Activated CD4-positive, alpha-beta memory T cell treated with anti-CD3 and anti-CD28 coated beads, Interleukin-2, amount 10 ng/mL, durations not matched to agents 7 days and 5 days (primary cell): ENCODE results near the gene ASCL2. TPM values are rescaled to one million over a fixed set of nuclear protein-coding genes. Genes with fewer than 3 reads are reported as not detected.
"Not testable (repeated sequence)": the region's sequence is repeated elsewhere in the genome, so short reads cannot be mapped to it uniquely, and the experiment has no call there.

Source experiments
- CTCF ChIA-PET: fragments of 350-600 bp; sonication (Branson Sonifier 250); formaldehyde crosslinking; loops from one replicate; lab custom pipeline; 2021; ENCODE audit warnings: antibody characterized with exemption, inconsistent platforms; lab: Charles Lee
- POLR2A ChIA-PET: fragments of 350-600 bp; sonication (Branson Sonifier 250); formaldehyde crosslinking; loops from one replicate; lab custom pipeline; 2021; ENCODE audit warnings: antibody characterized with exemption; lab: Charles Lee
- DNase-seq: peaks from one replicate; pipeline ENCODE4 v3.0.0-alpha.2; 2020
- H3K27ac Mint-ChIP-seq: one replicate; pipeline ENCODE4 v1.8.0; 2021; ENCODE audit warnings: mild to moderate bottlenecking, mixed read lengths
- H3K27me3 Mint-ChIP-seq: one replicate; pipeline ENCODE4 v1.8.0; 2021; ENCODE audit warnings: mixed read lengths
- H3K36me3 Mint-ChIP-seq: one replicate; pipeline ENCODE4 v1.8.0; 2021; ENCODE audit warnings: low read depth, mixed read lengths
- H3K4me1 Mint-ChIP-seq: one replicate; pipeline ENCODE4 v1.8.0; 2021; ENCODE audit warnings: mixed read lengths
- H3K4me3 Mint-ChIP-seq: one replicate; pipeline ENCODE4 v1.8.0; 2021; ENCODE audit warnings: mild to moderate bottlenecking, mixed read lengths
- H3K9me3 Mint-ChIP-seq: one replicate; pipeline ENCODE4 v1.8.0; 2021; ENCODE audit warnings: mixed read lengths
- total RNA-seq, 2 experiments: library from RNA; stranded (reverse); gene quantifications; one replicate each; pipeline ENCODE4 v1.2.3, GENCODE V29; 2021

The ASCL2 gene
- total RNA-seq, 2 experiments from 2014 or later: 0.35 to 0.68 TPM

DNA sequence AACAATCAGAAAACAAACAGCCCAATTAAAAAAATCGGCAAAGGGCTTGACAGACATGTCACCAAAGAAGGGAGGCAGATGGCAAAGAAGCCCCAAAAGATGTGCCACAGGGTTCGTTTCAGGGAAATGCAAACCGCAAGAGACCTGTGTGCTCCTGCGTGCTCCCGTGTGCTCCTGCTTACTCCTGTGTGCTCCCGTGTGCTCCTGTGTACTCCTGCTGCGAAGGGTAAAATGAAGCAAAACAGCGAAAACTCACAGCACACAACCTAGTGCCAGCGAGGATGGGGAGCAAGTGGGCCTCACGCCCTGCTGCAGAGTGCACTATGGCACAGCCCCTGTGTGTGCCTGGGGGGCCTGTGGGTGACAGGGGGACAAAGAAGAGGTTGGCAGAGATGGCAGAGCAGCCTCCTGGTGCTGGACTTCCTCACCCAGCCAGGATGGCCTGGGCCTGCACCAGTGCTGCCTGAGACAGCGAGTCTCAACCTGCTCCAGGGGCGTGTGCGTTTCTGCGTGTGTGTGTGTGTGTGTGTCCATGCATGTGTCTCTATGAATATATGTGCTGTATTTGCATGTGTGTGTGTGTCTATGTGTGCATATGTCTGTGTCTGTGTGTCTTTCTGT, 14.0 kb downstream of the ASCL2 start:
- Mint-ChIP-seq H3K9me3 (no peaks in the 10 kb centered on the region), H3K4me3 (no peak overlapping the region), H3K4me1 (no peaks in the 10 kb centered on the region), H3K36me3 (no peaks in the 10 kb centered on the region), H3K27ac (no peak overlapping the region), H3K27me3 (peaks cover 3% of the 10 kb centered on the region)
- no peak for DNase-seq
- ChIA-PET POLR2A (no interaction called here), CTCF (no interaction called here)

DNA sequence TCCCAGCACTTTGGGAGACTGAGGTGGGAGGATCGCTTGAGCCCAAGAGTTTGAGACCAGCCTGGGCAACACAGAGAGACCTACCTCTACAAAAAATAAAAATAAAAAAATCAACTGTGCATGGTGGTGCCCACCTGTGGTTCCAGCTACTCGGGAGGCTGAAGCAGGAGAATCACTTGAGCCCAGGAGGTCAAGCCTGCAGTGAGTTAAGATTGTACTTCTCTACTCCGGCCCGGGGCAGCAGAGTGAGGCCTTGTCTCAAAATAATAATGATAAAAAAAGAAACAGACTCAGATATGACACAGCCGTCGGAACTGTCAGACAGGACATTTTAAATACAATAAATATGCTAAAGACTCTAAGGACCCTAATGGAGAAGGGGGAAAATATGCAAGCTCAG, 18.4 kb downstream of the ASCL2 start:
- H3K27ac Mint-ChIP-seq: no peak overlapping the region
- no peaks in the 10 kb centered on the region for H3K4me1 Mint-ChIP-seq
- H3K27me3 Mint-ChIP-seq: peaks cover 3% of the 10 kb centered on the region
- DNase-seq: no peak
- ChIA-PET POLR2A (no interaction called here), CTCF (no interaction called here)
- H3K9me3 Mint-ChIP-seq: no peaks in the 10 kb centered on the region
- no peak overlapping the region for H3K4me3 Mint-ChIP-seq
- no peaks in the 10 kb centered on the region for H3K36me3 Mint-ChIP-seq

DNA sequence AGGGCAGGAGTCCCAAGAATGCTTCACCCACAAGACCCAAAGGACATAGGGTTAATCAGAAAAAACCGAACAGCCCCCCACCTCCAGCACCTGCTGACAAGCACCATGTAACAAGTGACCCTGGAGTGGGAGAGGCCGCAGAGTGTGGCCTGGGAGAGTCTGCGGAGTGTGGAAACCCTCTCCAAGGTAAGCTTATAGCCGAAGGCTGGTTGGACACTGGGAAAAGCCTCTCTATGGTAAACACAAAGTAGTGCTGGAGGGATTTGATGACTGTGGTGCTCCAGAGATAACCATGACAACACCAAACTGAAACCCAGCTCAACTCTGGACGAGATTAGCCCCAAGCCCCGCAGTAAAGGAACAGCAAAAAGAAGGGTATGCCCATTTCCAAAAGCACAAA, 19.2 kb downstream of the ASCL2 start:
- Mint-ChIP-seq H3K4me3 (no peak overlapping the region), H3K4me1 (no peaks in the 10 kb centered on the region), H3K27ac (no peak overlapping the region), H3K36me3 (no peaks in the 10 kb centered on the region), H3K9me3 (no peaks in the 10 kb centered on the region), H3K27me3 (peaks cover 3% of the 10 kb centered on the region)
- ChIA-PET CTCF (no interaction called here), POLR2A (no interaction called here)
- DNase-seq: no peak

DNA sequence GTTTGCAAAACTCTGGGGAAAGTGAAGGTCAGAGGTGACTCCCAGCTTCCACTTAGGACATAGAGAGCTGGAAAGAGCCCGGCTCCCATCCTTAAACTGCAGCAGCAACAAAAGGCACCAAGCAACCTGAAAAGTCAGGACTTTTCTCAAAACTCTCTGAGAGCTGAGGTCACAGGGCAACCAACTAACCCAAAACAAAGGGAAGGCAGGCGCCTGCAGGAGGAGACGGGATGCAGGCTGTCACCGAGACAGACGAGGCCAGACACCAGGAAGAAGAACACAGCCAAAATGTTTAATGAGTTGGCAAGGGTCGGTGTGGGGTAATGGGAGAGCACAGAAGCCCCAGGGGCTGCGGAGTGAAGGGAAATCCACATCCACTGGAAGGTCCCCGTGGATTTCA, 19.9 kb downstream of the ASCL2 start:
- no peaks in the 10 kb centered on the region for H3K9me3 Mint-ChIP-seq
- DNase-seq: no peak
- POLR2A ChIA-PET: no interaction called here
- H3K4me1 Mint-ChIP-seq: no peaks in the 10 kb centered on the region
- CTCF ChIA-PET: no interaction called here
- no peaks in the 10 kb centered on the region for H3K36me3 Mint-ChIP-seq
- no peak overlapping the region for H3K4me3 Mint-ChIP-seq
- H3K27me3 Mint-ChIP-seq: peaks cover 3% of the 10 kb centered on the region
- no peak overlapping the region for H3K27ac Mint-ChIP-seq

DNA sequence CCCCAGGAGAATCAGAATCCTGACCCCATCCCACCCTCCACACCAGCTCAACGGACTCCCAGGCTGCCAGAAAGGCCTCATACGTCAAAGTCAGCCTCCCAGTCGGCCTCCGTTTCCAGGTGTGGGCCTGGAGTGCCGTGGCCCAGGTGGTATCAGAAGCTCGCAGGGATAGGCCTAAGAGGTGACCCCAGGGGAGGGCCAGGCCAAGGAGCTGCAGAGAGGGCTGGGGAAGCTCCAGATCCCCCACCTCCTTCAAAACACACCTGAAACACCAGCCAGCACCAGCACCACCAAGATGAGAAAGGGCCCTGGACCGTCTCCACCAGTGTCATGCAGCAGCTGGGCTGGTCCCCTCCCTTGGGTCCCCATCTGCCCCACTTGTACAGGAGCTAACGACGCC, 20.3 kb downstream of the ASCL2 start:
- Mint-ChIP-seq H3K27ac (no peak overlapping the region), H3K4me1 (no peaks in the 10 kb centered on the region), H3K4me3 (no peak overlapping the region), H3K36me3 (no peaks in the 10 kb centered on the region), H3K9me3 (no peaks in the 10 kb centered on the region), H3K27me3 (peaks cover 4% of the 10 kb centered on the region)
- no peak for DNase-seq
- ChIA-PET CTCF (no interaction called here), POLR2A (no interaction called here)

DNA sequence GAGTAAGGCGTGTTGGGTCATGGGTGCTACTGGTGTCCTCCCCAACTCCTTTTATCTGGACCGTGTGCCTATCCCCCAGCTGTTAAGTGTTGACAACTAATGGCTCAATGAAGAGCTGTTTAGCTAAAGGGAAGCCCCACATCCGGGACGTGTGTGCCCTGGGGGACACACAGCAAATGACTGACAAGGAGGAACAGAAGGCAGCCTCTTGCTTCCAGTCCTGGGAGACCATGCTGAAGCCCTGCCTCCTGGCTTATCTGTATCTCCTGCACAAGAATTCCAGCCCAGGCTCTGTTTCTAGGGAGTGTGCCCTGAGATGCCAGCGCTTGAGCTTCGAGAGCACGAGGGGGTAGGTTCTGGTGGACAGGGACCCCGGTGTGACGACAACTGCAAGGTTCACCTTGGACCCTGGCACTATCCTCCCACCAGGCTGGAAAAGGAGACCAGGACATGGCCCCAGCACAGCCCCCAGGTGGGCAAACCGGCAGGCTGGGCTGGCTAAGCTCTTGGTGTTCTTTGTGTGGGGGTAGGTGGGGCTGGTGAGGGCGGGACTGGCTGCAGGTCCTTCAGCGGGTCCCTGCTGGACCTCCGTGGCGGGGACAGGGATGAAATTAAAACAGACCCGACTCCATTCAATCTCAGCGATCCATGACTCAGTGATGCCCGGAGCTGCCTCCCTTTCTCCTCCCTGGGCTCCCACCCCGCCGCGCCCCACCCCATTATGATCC, 21.0 kb downstream of the ASCL2 start:
- POLR2A ChIA-PET: no interaction called here
- Mint-ChIP-seq H3K4me1 (no peaks in the 10 kb centered on the region), H3K4me3 (no peak overlapping the region), H3K9me3 (no peaks in the 10 kb centered on the region), H3K27me3 (peaks cover 11% of the 10 kb centered on the region), H3K36me3 (no peaks in the 10 kb centered on the region), H3K27ac (no peak overlapping the region)
- CTCF ChIA-PET: no interaction called here
- DNase-seq: no peak

DNA sequence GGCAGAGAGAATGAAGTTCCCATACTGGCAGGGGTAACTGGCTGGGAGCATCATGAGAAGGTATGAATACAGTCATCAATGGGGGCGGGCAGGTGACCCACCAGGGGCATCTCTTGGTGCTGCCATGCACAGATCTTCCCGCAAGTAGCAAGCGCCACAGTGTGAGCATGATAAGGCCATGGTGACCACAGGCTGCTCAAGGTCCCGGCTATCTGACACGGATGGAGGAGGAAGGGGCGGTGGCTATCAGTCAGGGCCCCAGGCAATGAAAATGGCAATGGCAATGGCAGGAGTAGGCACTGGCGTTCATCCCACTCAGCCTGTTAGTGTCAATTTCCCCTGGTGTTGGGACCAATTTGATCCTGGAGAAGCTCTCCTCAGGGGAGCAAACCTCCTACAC, 21.6 kb downstream of the ASCL2 start:
- Mint-ChIP-seq H3K9me3 (no peaks in the 10 kb centered on the region), H3K27ac (no peak overlapping the region), H3K4me1 (no peaks in the 10 kb centered on the region), H3K27me3 (peaks cover 15% of the 10 kb centered on the region), H3K4me3 (no peak overlapping the region), H3K36me3 (no peaks in the 10 kb centered on the region)
- DNase-seq: no peak
- CTCF ChIA-PET: no interaction called here
- POLR2A ChIA-PET: no interaction called here

DNA sequence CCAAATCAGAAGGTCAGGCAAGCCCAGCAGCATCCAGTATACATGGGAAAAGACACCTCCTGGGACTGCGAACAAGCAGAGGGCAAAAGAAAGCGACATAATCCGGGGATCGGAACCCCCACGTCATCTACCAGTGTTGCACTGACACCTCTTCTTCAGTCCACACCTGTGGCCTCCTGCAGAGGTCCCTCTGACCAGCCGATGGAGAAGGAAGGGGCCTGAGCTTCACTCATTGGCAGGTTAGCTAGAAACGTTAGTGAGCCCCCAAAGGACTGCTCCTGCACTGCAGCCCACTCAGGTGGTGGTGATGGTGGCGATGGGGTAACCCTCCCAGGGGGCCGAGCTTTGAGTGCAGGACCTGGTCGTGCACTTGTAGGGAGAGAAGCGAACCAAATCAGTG, 22.1 kb downstream of the ASCL2 start:
- Mint-ChIP-seq H3K9me3 (no peaks in the 10 kb centered on the region), H3K36me3 (no peaks in the 10 kb centered on the region), H3K4me3 (no peak overlapping the region), H3K27me3 (peaks cover 15% of the 10 kb centered on the region), H3K27ac (no peak overlapping the region), H3K4me1 (no peaks in the 10 kb centered on the region)
- POLR2A ChIA-PET: no interaction called here
- DNase-seq: no peak
- CTCF ChIA-PET: no interaction called here

DNA sequence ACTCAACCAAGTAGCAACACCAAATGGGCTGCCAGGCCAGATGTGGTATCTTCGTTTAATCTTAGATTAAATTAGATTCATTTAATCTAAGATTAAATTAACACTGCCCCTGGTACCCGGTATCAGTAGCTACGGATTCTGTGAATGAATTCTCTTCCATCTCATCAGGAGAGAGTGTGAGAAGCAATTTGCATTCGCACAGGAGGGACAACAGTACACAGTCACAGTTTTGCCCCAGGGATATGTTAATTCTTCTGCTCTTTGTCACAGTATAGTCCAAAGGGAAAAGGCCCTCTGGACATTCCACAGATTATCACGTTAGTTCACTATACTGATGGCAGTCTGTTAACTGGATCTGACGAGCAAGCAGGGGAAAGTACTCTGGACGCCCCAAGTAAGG, 22.9 kb downstream of the ASCL2 start:
- ChIA-PET POLR2A (no interaction called here), CTCF (no interaction called here)
- Mint-ChIP-seq H3K4me3 (no peak overlapping the region), H3K27ac (no peak overlapping the region), H3K27me3 (peaks cover 21% of the 10 kb centered on the region), H3K36me3 (no peaks in the 10 kb centered on the region), H3K9me3 (peaks cover 2% of the 10 kb centered on the region), H3K4me1 (no peaks in the 10 kb centered on the region)
- DNase-seq: no peak

DNA sequence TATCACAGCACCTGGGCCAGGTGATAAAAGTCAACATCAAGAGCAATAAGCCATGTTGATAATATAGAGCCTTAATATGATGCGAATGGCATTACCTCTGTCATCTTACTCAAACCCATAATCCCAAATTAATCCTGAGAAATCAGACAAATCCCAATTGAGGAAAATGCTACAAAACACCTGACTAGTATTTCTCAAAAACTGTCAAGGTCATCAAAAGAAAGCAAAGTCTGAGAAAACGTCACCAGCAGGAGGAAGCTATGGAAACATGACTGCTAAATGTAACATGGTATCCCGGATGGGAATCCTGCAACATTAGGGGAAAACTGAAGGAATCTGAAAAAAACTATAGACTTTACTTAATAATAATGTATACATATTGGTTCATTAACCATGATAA, 29.6 kb downstream of the ASCL2 start:
- no peak for DNase-seq
- Mint-ChIP-seq H3K9me3 (peaks cover 2% of the 10 kb centered on the region), H3K27me3 (peaks cover 22% of the 10 kb centered on the region), H3K36me3 (no peaks in the 10 kb centered on the region), H3K27ac (no peak overlapping the region), H3K4me3 (no peak overlapping the region), H3K4me1 (no peaks in the 10 kb centered on the region)
- ChIA-PET POLR2A (no interaction called here), CTCF (no interaction called here)

DNA sequence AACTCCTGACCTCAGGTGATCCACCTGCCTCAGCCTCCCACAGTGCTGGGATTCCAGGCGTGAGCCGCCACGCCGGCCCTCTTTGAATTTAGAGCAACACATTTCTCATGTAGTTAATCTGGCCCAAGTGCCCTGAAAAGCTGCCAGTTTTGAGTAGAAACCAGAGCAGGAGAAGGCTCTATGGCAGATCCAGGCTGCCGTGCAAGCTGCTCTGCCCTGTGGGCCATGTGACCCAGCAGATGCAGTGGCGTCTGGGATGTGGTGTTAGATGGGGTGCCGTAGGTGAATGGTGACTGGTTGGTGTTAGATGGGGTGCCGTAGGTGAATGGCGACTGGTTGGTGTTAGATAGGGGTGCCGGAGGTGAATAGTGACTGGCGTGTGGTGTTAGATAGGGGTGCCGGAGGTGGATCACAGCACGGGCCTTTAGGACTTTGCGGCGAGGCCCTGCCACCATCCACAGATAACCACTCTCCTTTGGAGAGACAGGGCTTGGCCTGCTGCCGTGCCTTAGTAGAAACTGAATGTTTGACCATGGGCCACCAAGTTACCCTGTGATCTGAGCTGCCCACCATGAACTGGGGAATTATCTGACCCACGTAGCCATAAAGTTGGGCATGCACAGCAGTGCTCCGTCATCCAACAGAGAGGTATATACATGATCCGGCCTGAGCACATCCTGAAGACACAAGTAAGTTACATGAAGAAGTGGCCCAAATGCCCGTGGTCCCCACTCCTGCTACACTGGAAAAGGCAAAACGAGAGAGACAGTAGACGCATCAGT, 32.7 kb downstream of the ASCL2 start:
- Mint-ChIP-seq H3K27ac (no peak overlapping the region), H3K4me3 (no peak overlapping the region), H3K27me3 (peaks cover 10% of the 10 kb centered on the region), H3K9me3 (no peaks in the 10 kb centered on the region), H3K4me1 (no peaks in the 10 kb centered on the region), H3K36me3 (no peaks in the 10 kb centered on the region)
- ChIA-PET POLR2A (no interaction called here), CTCF (interaction anchor here (0.7 kb wide), 1 partner anchor 26 kb away, joined by 3 read pairs; no protein-coding TSS in a partner anchor)
- DNase-seq: no peak

DNA sequence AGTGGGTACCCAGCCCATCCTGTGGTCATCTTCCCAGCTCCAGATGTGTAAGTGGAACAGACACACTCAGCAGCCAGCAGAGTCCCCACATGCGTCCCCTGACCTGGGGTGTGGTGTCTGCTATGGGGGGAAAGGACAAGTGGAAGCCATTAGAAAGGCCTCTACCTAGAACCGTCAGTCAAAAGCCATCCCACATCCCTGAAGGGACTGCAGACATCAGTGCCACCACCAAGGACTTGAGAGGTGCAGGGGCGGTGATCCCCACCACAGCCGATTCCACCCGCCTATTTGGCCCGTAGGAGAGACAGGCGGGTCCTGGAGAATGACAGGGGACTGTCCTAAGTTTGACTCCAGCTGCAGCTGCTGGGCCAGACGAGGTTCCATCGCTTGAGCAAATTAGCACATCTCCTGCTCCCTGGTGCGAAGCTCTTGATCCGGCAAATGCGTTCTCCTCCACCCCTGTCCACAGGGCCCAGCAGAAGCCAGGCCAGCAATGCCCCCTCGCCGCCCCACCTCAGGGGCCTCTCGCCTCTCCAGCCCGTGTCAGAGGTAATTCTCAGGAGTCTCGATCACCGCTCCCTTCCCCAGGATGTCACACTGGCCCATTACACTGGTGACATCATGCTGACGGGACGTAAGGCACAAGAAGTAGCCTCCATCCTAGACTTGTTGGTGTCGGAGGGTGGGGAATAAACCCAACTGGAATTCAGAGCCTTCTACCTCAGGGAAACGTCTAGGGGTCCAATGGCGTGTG, 33.8 kb downstream of the ASCL2 start:
- H3K4me1 Mint-ChIP-seq, CTCF ChIA-PET, H3K36me3 Mint-ChIP-seq, POLR2A ChIA-PET, H3K9me3 Mint-ChIP-seq, H3K4me3 Mint-ChIP-seq, DNase-seq, H3K27ac Mint-ChIP-seq: not testable (repeated sequence)
- peaks cover 16% of the 10 kb centered on the region for H3K27me3 Mint-ChIP-seq
